ENCODE measurements around the gene TPR. TPM values are rescaled to one million over a fixed set of nuclear protein-coding genes. Genes with fewer than 3 reads are reported as not detected.

TPR gene
- polyA plus RNA-seq, 1 of the 3 experiments (the other 2 are of a cell fraction): 37.5 TPM

DNA sequence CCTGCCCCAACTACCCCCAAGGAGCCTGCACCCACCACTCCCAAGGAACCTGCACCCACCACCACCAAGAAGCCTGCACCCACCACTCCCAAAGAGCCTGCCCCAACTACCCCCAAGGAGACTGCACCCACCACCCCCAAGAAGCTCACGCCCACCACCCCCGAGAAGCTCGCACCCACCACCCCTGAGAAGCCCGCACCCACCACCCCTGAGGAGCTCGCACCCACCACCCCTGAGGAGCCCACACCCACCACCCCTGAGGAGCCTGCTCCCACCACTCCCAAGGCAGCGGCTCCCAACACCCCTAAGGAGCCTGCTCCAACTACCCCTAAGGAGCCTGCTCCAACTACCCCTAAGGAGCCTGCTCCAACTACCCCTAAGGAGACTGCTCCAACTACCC, 67.6 kb downstream of the TPR start:
- Histone ChIP-seq H2AFZ (ENCODE audit: low read depth) (no peak overlapping the region), H3K4me3 (ENCODE audit: low read depth in 2 of 2, low read length in 1 of 2) (no peak overlapping the region), H3K4me2 (no peak overlapping the region), H3K79me2 (ENCODE audit: insufficient read depth) (no peaks in the 10 kb centered on the region), H3K27me3 (ENCODE audit: insufficient read depth) (no peaks in the 10 kb centered on the region), H3K4me1 (ENCODE audit: control insufficient read depth in 1 of 2, insufficient read depth in 2 of 2, low read depth in 1 of 2, low read length in 1 of 2) (no peaks in the 10 kb centered on the region), H3K27ac (ENCODE audit: low read depth in 2 of 2, low read length in 1 of 2) (no peak overlapping the region), H3K9me3 (no peaks in the 10 kb centered on the region), H3K36me3 (replicated peaks in 1 of 2; ENCODE audit: control insufficient read depth in 1 of 2, insufficient read depth in 2 of 2, low read length in 1 of 2) (peaks cover 8 to 17% of the 10 kb centered on the region in 2 experiments), H3K9me2 (no peaks in the 10 kb centered on the region), H3K9ac (no peak overlapping the region), H3F3A (replicated peaks; ENCODE audit: insufficient read depth) (peaks cover 7% of the 10 kb centered on the region), H4K20me1 (ENCODE audit: insufficient read depth) (no peaks in the 10 kb centered on the region)
- 96% methylated on average over 6 of the region's 6 CpGs for WGBS (ENCODE audit: low lambda C conversion rate)
- TF ChIP-seq RXRA (IDR thresholded peaks at IDR 0.05; ENCODE audit: borderline replicate concordance, low read depth) (no peak), SIN3A (IDR thresholded peaks at IDR 0.05; ENCODE audit: borderline replicate concordance, low read depth, low read length) (no peak), NRF1 (IDR thresholded peaks at IDR 0.05; ENCODE audit: low read depth, low read length) (no peak), EZH2phosphoT487 (IDR thresholded peaks at IDR 0.05; ENCODE audit: borderline replicate concordance, low read depth) (no peak), FOXJ3 (CRISPR knock-in tag; IDR thresholded peaks at IDR 0.05) (no peak), RAD21 (IDR thresholded peaks at IDR 0.05; ENCODE audit: low read length) (no peak), POLR2AphosphoS5 (IDR thresholded peaks at IDR 0.05; ENCODE audit: low read depth, low read length) (no peak), CTCF (IDR thresholded peaks at IDR 0.05) (no peak), TEAD4 (IDR thresholded peaks at IDR 0.05; ENCODE audit: borderline replicate concordance, insufficient read depth) (no peak), GATA2 (CRISPR knock-in tag; IDR thresholded peaks at IDR 0.05) (no peak), TAF1 (IDR thresholded peaks at IDR 0.05; ENCODE audit: borderline replicate concordance, low read depth, low read length) (no peak)
- TF ChIP-seq, protein P1, sequence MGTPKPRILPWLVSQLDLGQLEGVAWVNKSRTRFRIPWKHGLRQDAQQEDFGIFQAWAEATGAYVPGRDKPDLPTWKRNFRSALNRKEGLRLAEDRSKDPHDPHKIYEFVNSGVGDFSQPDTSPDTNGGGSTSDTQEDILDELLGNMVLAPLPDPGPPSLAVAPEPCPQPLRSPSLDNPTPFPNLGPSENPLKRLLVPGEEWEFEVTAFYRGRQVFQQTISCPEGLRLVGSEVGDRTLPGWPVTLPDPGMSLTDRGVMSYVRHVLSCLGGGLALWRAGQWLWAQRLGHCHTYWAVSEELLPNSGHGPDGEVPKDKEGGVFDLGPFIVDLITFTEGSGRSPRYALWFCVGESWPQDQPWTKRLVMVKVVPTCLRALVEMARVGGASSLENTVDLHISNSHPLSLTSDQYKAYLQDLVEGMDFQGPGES (IDR thresholded peaks at IDR 0.05; ENCODE audit: low read depth, low read length): no peak
- TF ChIP-seq, protein P2, sequence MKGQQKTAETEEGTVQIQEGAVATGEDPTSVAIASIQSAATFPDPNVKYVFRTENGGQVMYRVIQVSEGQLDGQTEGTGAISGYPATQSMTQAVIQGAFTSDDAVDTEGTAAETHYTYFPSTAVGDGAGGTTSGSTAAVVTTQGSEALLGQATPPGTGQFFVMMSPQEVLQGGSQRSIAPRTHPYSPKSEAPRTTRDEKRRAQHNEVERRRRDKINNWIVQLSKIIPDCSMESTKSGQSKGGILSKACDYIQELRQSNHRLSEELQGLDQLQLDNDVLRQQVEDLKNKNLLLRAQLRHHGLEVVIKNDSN (IDR thresholded peaks at IDR 0.05; ENCODE audit: borderline replicate concordance, low read depth): no peak
- TF ChIP-seq, protein P3, sequence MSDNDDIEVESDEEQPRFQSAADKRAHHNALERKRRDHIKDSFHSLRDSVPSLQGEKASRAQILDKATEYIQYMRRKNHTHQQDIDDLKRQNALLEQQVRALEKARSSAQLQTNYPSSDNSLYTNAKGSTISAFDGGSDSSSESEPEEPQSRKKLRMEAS (IDR thresholded peaks at IDR 0.05; ENCODE audit: low read depth): no peak
- DNase-seq: no peak
- ChIA-PET POLR2A (no interaction called here), CTCF (interaction anchor here (2.2 kb wide), 1 partner anchor 68 kb away, joined by 7 read pairs; the partner anchor contains the start of gene TPR)
